Gastroesophageal sphincter (tissue), 3 donors: ENCODE measurements around the gene ME1.

Experiments
- CTCF ChIP-seq, 4 experiments: fragments of 200-600 bp in 2 of 4; fragments of 450-650 bp in 2 of 4; sonication (generic) in 1 of 4; IDR thresholded peaks; one replicate each; pipeline ENCODE4 v1.5.1; 2017 to 2019; ENCODE audit warnings: antibody characterized with exemption in 4 of 4, mild to moderate bottlenecking in 2 of 4, moderate library complexity in 2 of 4
- EP300 ChIP-seq: sonication (generic); formaldehyde crosslinking; IDR thresholded peaks from one replicate; pipeline ENCODE4 v1.6.1; 2017; ENCODE audit warnings: antibody characterized with exemption, mild to moderate bottlenecking
- POLR2A ChIP-seq, 2 donors: fragments of 450-650 bp; IDR thresholded peaks; one replicate each; pipeline ENCODE4 v1.6.1; 2017; ENCODE audit warnings: antibody characterized with exemption in 2 of 2, mild to moderate bottlenecking in 2 of 2, moderate library complexity in 1 of 2
- POLR2AphosphoS5 ChIP-seq: sonication (generic); formaldehyde crosslinking; IDR thresholded peaks from one replicate; pipeline ENCODE4 v1.6.1; 2017; ENCODE audit warnings: antibody characterized with exemption

GRCh38 chr6:83352424-83353061 lies 78.3 kb downstream of the ME1 start:
- no peak for TF ChIP-seq CTCF (IDR thresholded peaks at IDR 0.05)
- TF ChIP-seq POLR2A (IDR thresholded peaks at IDR 0.05): no peak
- no peak for TF ChIP-seq POLR2AphosphoS5
- TF ChIP-seq EP300: no peak
